ENCODE data around the gene GRM1. TPM values are rescaled to one million over a fixed set of nuclear protein-coding genes. Genes with fewer than 3 reads are reported as not detected.
A peak's percentile ranks its signal among the peaks of the same experiment; 100 is the strongest.

Gene GRM1
- total RNA-seq, 1 donor from 2014 or later, result 0.79 TPM

DNA sequence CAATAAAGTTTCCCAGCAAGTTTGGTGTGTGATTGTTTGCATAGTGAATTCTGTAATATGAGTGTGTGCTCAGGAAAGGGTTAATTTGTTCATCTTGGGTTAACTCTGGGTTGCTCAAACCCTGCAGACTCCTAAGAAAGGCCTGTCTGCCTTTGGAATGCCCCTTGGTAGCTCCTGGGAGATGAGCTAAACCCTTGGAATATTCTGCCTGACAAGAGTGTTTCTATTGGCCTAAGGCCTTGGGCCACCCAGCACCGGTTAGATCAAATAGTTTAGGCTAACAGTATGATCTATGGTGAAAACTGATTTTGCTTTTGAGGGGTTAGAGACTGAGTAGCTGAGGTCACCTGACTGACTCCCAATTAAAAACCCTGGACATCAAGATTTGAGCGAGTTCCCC is 248.3 kb downstream of the GRM1 start:
- Histone ChIP-seq H3K27ac (no peak overlapping the region), H2AFZ (replicated peaks) (peak overlapping the region; percentile 26), H3K27me3 (no peaks in the 10 kb centered on the region), H3K79me2 (ENCODE audit: low read depth) (no peaks in the 10 kb centered on the region), H4K20me1 (ENCODE audit: low read depth) (no peaks in the 10 kb centered on the region), H3K4me2 (no peak overlapping the region), H3K9ac (no peak overlapping the region), H3F3A (ENCODE audit: low read depth) (peaks cover 17% of the 10 kb centered on the region), H3K4me3 (no peak overlapping the region), H3K36me3 (no peaks in the 10 kb centered on the region), H3K4me1 (peaks cover 26% of the 10 kb centered on the region), H3K9me3 (ENCODE audit: low read depth) (no peaks in the 10 kb centered on the region)
- peak; percentile 21 for DNase-seq (ENCODE audit: low spot score)
- no peak overlapping the region for H3K27ac Mint-ChIP-seq
- H3K4me1 Mint-ChIP-seq, result peaks cover 46% of the 10 kb centered on the region
- peaks cover 3% of the 10 kb centered on the region for H3K36me3 Mint-ChIP-seq
- H3K4me3 Mint-ChIP-seq, result no peak overlapping the region
- TF ChIP-seq, protein P1, sequence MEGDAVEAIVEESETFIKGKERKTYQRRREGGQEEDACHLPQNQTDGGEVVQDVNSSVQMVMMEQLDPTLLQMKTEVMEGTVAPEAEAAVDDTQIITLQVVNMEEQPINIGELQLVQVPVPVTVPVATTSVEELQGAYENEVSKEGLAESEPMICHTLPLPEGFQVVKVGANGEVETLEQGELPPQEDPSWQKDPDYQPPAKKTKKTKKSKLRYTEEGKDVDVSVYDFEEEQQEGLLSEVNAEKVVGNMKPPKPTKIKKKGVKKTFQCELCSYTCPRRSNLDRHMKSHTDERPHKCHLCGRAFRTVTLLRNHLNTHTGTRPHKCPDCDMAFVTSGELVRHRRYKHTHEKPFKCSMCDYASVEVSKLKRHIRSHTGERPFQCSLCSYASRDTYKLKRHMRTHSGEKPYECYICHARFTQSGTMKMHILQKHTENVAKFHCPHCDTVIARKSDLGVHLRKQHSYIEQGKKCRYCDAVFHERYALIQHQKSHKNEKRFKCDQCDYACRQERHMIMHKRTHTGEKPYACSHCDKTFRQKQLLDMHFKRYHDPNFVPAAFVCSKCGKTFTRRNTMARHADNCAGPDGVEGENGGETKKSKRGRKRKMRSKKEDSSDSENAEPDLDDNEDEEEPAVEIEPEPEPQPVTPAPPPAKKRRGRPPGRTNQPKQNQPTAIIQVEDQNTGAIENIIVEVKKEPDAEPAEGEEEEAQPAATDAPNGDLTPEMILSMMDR (IDR thresholded peaks at IDR 0.05), result no peak
- no peak for TF ChIP-seq EZH2 (IDR thresholded peaks at IDR 0.05)
- TF ChIP-seq EZH2phosphoT487 (IDR thresholded peaks at IDR 0.05), result no peak
- H3K27me3 Mint-ChIP-seq (ENCODE audit: insufficient read depth, low read depth), result peaks cover 2% of the 10 kb centered on the region
- H3K9me3 Mint-ChIP-seq, result peaks cover 4% of the 10 kb centered on the region

DNA sequence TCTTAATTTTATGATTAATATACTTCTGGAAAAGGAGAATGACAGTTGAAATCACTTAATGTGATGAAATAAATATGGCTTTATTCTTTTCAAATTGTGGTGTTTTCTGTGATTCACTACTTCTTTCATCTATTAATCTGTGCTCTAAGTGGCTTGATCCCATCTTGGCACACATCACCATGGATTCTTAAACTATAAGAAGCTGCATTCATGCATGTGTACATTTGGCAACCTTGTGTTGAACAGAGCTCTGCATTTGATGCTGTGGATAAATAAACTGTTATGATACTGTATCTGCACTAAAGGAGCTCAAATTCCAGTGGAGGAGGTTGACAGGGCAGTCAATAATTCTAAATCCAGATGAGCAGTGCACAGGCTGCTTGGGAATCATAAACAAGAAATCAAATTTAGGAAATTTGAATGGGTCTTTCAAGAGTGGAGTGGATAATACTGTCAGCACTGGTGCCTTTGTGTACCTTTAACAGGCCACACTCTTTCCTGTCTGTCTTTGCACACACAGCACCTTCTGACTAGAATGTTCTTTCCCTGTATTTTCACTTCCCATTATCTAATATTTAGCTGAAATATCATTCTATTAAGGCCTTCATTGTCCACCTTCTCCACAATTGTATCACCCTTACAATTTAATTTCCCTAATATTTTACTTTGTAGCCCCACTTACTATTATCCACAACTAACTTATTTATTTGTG is 252.9 kb downstream of the GRM1 start:
- Histone ChIP-seq H3F3A (ENCODE audit: low read depth) (no peaks in the 10 kb centered on the region), H3K4me2 (no peak overlapping the region), H3K79me2 (ENCODE audit: low read depth) (no peaks in the 10 kb centered on the region), H3K4me1 (no peaks in the 10 kb centered on the region), H2AFZ (replicated peaks) (no peak overlapping the region), H3K27ac (no peak overlapping the region), H3K9ac (no peak overlapping the region), H3K4me3 (no peak overlapping the region), H4K20me1 (ENCODE audit: low read depth) (no peaks in the 10 kb centered on the region), H3K36me3 (no peaks in the 10 kb centered on the region), H3K27me3 (no peaks in the 10 kb centered on the region), H3K9me3 (ENCODE audit: low read depth) (no peaks in the 10 kb centered on the region)
- H3K36me3 Mint-ChIP-seq, result peaks cover 7% of the 10 kb centered on the region
- no peaks in the 10 kb centered on the region for H3K27me3 Mint-ChIP-seq (ENCODE audit: insufficient read depth, low read depth)
- no peak for DNase-seq (ENCODE audit: low spot score)
- no peak overlapping the region for H3K27ac Mint-ChIP-seq
- no peak overlapping the region for H3K4me3 Mint-ChIP-seq
- H3K4me1 Mint-ChIP-seq, result peaks cover 10% of the 10 kb centered on the region
- peaks cover 12% of the 10 kb centered on the region for H3K9me3 Mint-ChIP-seq
- TF ChIP-seq EZH2phosphoT487 (IDR thresholded peaks at IDR 0.05) (no peak), EZH2 (IDR thresholded peaks at IDR 0.05) (no peak)
- TF ChIP-seq, protein P1 (IDR thresholded peaks at IDR 0.05), result no peak

DNA sequence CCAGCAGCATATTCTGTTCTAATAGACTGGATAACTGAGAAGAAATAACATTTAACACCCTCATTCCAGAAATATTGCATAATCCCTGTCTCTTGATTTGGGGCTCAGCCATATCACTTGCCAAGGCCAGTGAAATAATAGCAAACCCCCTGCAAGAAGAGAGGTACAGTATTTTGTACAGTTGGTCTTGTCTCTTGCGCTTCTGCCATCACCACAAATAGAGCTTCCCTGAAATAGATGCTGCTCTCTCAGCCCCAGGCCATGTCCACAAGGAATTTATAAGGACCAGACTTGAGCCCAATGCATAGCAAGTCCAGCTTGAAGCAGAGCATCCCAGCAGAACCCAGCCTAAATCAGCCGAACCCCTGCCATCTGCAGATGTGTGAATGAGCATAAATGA is 254.0 kb downstream of the GRM1 start:
- H3K79me2 ChIP-seq (ENCODE audit: low read depth), result no peaks in the 10 kb centered on the region
- H3K4me2 ChIP-seq, result no peak overlapping the region
- H3K9me3 ChIP-seq (ENCODE audit: low read depth), result no peaks in the 10 kb centered on the region
- H3K4me3 Mint-ChIP-seq, result no peak overlapping the region
- no peaks in the 10 kb centered on the region for H3K27me3 ChIP-seq
- TF ChIP-seq EZH2 (IDR thresholded peaks at IDR 0.05), result no peak
- TF ChIP-seq, protein P1 (IDR thresholded peaks at IDR 0.05), result no peak
- TF ChIP-seq EZH2phosphoT487 (IDR thresholded peaks at IDR 0.05), result no peak
- H3K9me3 Mint-ChIP-seq, result peaks cover 11% of the 10 kb centered on the region
- no peak overlapping the region for H2AFZ ChIP-seq (replicated peaks)
- H3K36me3 ChIP-seq, result no peaks in the 10 kb centered on the region
- H4K20me1 ChIP-seq (ENCODE audit: low read depth), result no peaks in the 10 kb centered on the region
- no peaks in the 10 kb centered on the region for H3K4me1 ChIP-seq
- no peaks in the 10 kb centered on the region for H3F3A ChIP-seq (ENCODE audit: low read depth)
- no peak overlapping the region for H3K27ac Mint-ChIP-seq
- no peak for DNase-seq (ENCODE audit: low spot score)
- peaks cover 3% of the 10 kb centered on the region for H3K4me1 Mint-ChIP-seq
- H3K36me3 Mint-ChIP-seq, result peaks cover 10% of the 10 kb centered on the region
- H3K9ac ChIP-seq, result no peak overlapping the region
- no peak overlapping the region for H3K27ac ChIP-seq
- H3K4me3 ChIP-seq, result no peak overlapping the region
- H3K27me3 Mint-ChIP-seq (ENCODE audit: insufficient read depth, low read depth), result no peaks in the 10 kb centered on the region

All from neural progenitor cell (in vitro differentiated cells).